HEK293 (cell line): ENCODE measurements around the gene GPALPP1.

ENCODE experiments used
- CTCF ChIA-PET: fragments of 350-600 bp; formaldehyde crosslinking; extraction: SDS; loops from one replicate; lab custom pipeline; 2021; ENCODE audit warnings: antibody characterized with exemption; lab: Yijun Ruan, JAX
- POLR2A ChIA-PET: fragments of 300-600 bp; formaldehyde crosslinking; extraction: SDS; loops from one replicate; lab custom pipeline; 2020; ENCODE audit warnings: antibody characterized with exemption, inconsistent platforms; lab: Yijun Ruan, JAX
- H3K27ac ChIP-seq: fragments of 200-500 bp; sonication (Bioruptor generic); 2 replicates; pipeline ENCODE4 v1.5.1; 2014; ENCODE audit warnings: low read depth, low read length, control low read depth, inconsistent platforms; ENCODE audit errors: extremely low read depth
- H3K36me3 ChIP-seq, 2 experiments: fragments of 200-500 bp in 1 of 2; sonication (Bioruptor generic) in 1 of 2; 1 replicate in 1 of 2; 2 replicates in 1 of 2; pipeline ENCODE4 v1.5.1; 2014 to 2017; ENCODE audit warnings: inconsistent platforms in 2 of 2, low read length in 2 of 2; ENCODE audit not compliant: control insufficient read depth in 2 of 2, insufficient read depth in 1 of 2
- H3K4me1 ChIP-seq: fragments of 200-500 bp; sonication (Bioruptor generic); 2 replicates; pipeline ENCODE4 v1.5.1; 2014; ENCODE audit warnings: mild to moderate bottlenecking, low read length, inconsistent platforms; ENCODE audit not compliant: control insufficient read depth, insufficient read depth
- H3K4me3 ChIP-seq: 2 replicates; pipeline ENCODE4 v1.5.1; 2011; ENCODE audit warnings: low read depth, mild to moderate bottlenecking, control low read depth, low read length, moderate library complexity
- H3K9me3 ChIP-seq: fragments of 200-500 bp; sonication (Bioruptor generic); 2 replicates; pipeline ENCODE4 v1.5.1; 2014; ENCODE audit warnings: low read depth, low read length, inconsistent platforms; ENCODE audit not compliant: control insufficient read depth, insufficient read depth
- GLIS2 ChIP-seq: fragments of 450-650 bp; formaldehyde crosslinking; IDR thresholded peaks from 2 replicates; pipeline ENCODE4 v1.5.1; 2016; ENCODE audit warnings: missing biosample characterization, missing genetic modification characterization
- KLF10 ChIP-seq: fragments of 450-650 bp; IDR thresholded peaks from 2 replicates; pipeline ENCODE4 v1.5.1; 2018; ENCODE audit warnings: missing biosample characterization, mild to moderate bottlenecking, missing genetic modification characterization
- MZF1 ChIP-seq: fragments of 450-650 bp; formaldehyde crosslinking; IDR thresholded peaks from 2 replicates; pipeline ENCODE4 v1.5.1; 2017; ENCODE audit warnings: missing biosample characterization, missing genetic modification characterization, borderline replicate concordance
- WT1 ChIP-seq: fragments of 450-650 bp; formaldehyde crosslinking; IDR thresholded peaks from 2 replicates; pipeline ENCODE4 v1.5.1; 2016; ENCODE audit warnings: missing biosample characterization, missing genetic modification characterization
- ZNF121 ChIP-seq: fragments of 450-650 bp; formaldehyde crosslinking; IDR thresholded peaks from 2 replicates; pipeline ENCODE4 v1.5.1; 2016; ENCODE audit warnings: missing biosample characterization, missing genetic modification characterization
- ZNF19 ChIP-seq: fragments of 450-650 bp; formaldehyde crosslinking; IDR thresholded peaks from 2 replicates; pipeline ENCODE4; 2016; ENCODE audit warnings: missing biosample characterization, missing genetic modification characterization, low read depth
- ZNF23 ChIP-seq: fragments of 450-650 bp; formaldehyde crosslinking; IDR thresholded peaks from 2 replicates; pipeline ENCODE4 v1.5.1; 2016; ENCODE audit warnings: missing biosample characterization, missing genetic modification characterization, borderline replicate concordance
- ZNF335 ChIP-seq: fragments of 450-650 bp; formaldehyde crosslinking; conservative IDR thresholded peaks from 2 replicates; pipeline ENCODE4 v1.5.1; 2016; ENCODE audit warnings: missing biosample characterization, missing genetic modification characterization
- ZNF350 ChIP-seq: fragments of 450-650 bp; formaldehyde crosslinking; IDR thresholded peaks from 2 replicates; pipeline ENCODE4 v1.5.0; 2017; ENCODE audit warnings: missing biosample characterization, mild to moderate bottlenecking, missing genetic modification characterization
- ZNF423 ChIP-seq: fragments of 450-650 bp; formaldehyde crosslinking; IDR thresholded peaks from 2 replicates; pipeline ENCODE4 v1.5.1; 2016; ENCODE audit warnings: missing biosample characterization, missing genetic modification characterization
- ZNF521 ChIP-seq: fragments of 450-650 bp; formaldehyde crosslinking; IDR thresholded peaks from 2 replicates; pipeline ENCODE4 v1.5.1; 2017; ENCODE audit warnings: missing biosample characterization, mild to moderate bottlenecking, missing genetic modification characterization
- ZNF623 ChIP-seq: fragments of 450-650 bp; formaldehyde crosslinking; IDR thresholded peaks from 2 replicates; pipeline ENCODE4 v1.5.1; 2016; ENCODE audit warnings: missing biosample characterization, missing genetic modification characterization
- ZNF776 ChIP-seq: fragments of 450-650 bp; formaldehyde crosslinking; IDR thresholded peaks from 2 replicates; pipeline ENCODE4 v1.5.0; 2017; ENCODE audit warnings: missing biosample characterization, missing genetic modification characterization, borderline replicate concordance
- ZNF791 ChIP-seq: fragments of 450-650 bp; formaldehyde crosslinking; IDR thresholded peaks from 2 replicates; pipeline ENCODE4 v1.5.1; 2016; ENCODE audit warnings: missing biosample characterization, missing genetic modification characterization
- TF ChIP-seq, protein P1 (sequence below): fragments of 450-650 bp; formaldehyde crosslinking; IDR thresholded peaks from 2 replicates; pipeline ENCODE4 v1.5.1; 2016; ENCODE audit warnings: missing biosample characterization, missing genetic modification characterization, low read depth
- TF ChIP-seq, protein P2 (sequence below): fragments of 450-650 bp; formaldehyde crosslinking; IDR thresholded peaks from 2 replicates; pipeline ENCODE4 v1.5.1; 2016; ENCODE audit warnings: missing biosample characterization, missing genetic modification characterization
- TF ChIP-seq, protein P3 (sequence below): fragments of 450-650 bp; formaldehyde crosslinking; IDR thresholded peaks from 2 replicates; pipeline ENCODE4 v1.5.1; 2016; ENCODE audit warnings: missing biosample characterization, missing genetic modification characterization, borderline replicate concordance
- TF ChIP-seq, protein P4 (sequence below): fragments of 450-650 bp; formaldehyde crosslinking; IDR thresholded peaks from 2 replicates; pipeline ENCODE4 v1.5.1; 2016; ENCODE audit warnings: missing biosample characterization, missing genetic modification characterization
- TF ChIP-seq, protein P5 (sequence below): fragments of 450-650 bp; formaldehyde crosslinking; IDR thresholded peaks from 2 replicates; pipeline ENCODE4 v1.5.1; 2016; ENCODE audit warnings: missing biosample characterization, missing genetic modification characterization, borderline replicate concordance

The GPALPP1 gene

DNA sequence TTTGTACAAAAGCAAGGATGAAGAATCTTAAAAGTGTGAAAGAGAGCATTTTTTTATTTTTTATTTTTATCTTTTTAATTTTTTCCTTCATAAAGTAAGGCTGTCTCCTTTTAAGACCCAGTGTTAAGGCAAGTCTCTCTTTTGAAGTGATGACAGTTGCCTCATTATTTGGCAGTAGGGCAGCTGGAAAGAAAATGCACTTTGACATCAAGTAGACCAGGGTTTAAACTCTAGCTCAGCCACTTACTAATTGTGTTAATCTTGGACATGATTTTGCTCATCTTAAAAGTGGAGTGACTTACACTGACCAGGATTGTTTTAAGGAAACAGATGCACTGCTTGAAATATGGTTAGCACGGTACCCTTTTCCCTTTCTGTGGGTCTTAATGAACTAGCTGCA is 18.5 kb downstream of the GPALPP1 start:
- Histone ChIP-seq H3K36me3 (peaks cover 12 to 55% of the 10 kb centered on the region in 2 experiments), H3K4me3 (no peak overlapping the region), H3K9me3 (no peaks in the 10 kb centered on the region), H3K27ac (no peak overlapping the region), H3K4me1 (no peaks in the 10 kb centered on the region)
- TF ChIP-seq, protein P1, sequence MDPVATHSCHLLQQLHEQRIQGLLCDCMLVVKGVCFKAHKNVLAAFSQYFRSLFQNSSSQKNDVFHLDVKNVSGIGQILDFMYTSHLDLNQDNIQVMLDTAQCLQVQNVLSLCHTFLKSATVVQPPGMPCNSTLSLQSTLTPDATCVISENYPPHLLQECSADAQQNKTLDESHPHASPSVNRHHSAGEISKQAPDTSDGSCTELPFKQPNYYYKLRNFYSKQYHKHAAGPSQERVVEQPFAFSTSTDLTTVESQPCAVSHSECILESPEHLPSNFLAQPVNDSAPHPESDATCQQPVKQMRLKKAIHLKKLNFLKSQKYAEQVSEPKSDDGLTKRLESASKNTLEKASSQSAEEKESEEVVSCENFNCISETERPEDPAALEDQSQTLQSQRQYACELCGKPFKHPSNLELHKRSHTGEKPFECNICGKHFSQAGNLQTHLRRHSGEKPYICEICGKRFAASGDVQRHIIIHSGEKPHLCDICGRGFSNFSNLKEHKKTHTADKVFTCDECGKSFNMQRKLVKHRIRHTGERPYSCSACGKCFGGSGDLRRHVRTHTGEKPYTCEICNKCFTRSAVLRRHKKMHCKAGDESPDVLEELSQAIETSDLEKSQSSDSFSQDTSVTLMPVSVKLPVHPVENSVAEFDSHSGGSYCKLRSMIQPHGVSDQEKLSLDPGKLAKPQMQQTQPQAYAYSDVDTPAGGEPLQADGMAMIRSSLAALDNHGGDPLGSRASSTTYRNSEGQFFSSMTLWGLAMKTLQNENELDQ (tag by site-specific recombination) = no peak
- TF ChIP-seq, protein P2, sequence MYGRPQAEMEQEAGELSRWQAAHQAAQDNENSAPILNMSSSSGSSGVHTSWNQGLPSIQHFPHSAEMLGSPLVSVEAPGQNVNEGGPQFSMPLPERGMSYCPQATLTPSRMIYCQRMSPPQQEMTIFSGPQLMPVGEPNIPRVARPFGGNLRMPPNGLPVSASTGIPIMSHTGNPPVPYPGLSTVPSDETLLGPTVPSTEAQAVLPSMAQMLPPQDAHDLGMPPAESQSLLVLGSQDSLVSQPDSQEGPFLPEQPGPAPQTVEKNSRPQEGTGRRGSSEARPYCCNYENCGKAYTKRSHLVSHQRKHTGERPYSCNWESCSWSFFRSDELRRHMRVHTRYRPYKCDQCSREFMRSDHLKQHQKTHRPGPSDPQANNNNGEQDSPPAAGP (tag by site-specific recombination) = no peak
- TF ChIP-seq ZNF335 (tag by site-specific recombination) (no peak), ZNF350 (no peak), KLF10 (tag by site-specific recombination) (no peak), ZNF623 (no peak), GLIS2 (tag by site-specific recombination) (no peak), ZNF423 (tag by site-specific recombination) (no peak), ZNF521 (tag by site-specific recombination) (no peak), ZNF19 (no peak), MZF1 (tag by site-specific recombination) (no peak), WT1 (tag by site-specific recombination) (no peak)
- TF ChIP-seq, protein P3, sequence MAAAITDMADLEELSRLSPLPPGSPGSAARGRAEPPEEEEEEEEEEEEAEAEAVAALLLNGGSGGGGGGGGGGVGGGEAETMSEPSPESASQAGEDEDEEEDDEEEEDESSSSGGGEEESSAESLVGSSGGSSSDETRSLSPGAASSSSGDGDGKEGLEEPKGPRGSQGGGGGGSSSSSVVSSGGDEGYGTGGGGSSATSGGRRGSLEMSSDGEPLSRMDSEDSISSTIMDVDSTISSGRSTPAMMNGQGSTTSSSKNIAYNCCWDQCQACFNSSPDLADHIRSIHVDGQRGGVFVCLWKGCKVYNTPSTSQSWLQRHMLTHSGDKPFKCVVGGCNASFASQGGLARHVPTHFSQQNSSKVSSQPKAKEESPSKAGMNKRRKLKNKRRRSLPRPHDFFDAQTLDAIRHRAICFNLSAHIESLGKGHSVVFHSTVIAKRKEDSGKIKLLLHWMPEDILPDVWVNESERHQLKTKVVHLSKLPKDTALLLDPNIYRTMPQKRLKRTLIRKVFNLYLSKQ (tag by site-specific recombination) = no peak
- TF ChIP-seq, protein P4, sequence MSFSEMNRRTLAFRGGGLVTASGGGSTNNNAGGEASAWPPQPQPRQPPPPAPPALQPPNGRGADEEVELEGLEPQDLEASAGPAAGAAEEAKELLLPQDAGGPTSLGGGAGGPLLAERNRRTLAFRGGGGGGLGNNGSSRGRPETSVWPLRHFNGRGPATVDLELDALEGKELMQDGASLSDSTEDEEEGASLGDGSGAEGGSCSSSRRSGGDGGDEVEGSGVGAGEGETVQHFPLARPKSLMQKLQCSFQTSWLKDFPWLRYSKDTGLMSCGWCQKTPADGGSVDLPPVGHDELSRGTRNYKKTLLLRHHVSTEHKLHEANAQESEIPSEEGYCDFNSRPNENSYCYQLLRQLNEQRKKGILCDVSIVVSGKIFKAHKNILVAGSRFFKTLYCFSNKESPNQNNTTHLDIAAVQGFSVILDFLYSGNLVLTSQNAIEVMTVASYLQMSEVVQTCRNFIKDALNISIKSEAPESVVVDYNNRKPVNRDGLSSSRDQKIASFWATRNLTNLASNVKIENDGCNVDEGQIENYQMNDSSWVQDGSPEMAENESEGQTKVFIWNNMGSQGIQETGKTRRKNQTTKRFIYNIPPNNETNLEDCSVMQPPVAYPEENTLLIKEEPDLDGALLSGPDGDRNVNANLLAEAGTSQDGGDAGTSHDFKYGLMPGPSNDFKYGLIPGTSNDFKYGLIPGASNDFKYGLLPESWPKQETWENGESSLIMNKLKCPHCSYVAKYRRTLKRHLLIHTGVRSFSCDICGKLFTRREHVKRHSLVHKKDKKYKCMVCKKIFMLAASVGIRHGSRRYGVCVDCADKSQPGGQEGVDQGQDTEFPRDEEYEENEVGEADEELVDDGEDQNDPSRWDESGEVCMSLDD (tag by site-specific recombination) = no peak
- ChIA-PET POLR2A (no interaction called here), CTCF (interaction anchor here (1.3 kb wide), 1 partner anchor 14 kb away, joined by 4 read pairs; no protein-coding TSS in a partner anchor)

DNA sequence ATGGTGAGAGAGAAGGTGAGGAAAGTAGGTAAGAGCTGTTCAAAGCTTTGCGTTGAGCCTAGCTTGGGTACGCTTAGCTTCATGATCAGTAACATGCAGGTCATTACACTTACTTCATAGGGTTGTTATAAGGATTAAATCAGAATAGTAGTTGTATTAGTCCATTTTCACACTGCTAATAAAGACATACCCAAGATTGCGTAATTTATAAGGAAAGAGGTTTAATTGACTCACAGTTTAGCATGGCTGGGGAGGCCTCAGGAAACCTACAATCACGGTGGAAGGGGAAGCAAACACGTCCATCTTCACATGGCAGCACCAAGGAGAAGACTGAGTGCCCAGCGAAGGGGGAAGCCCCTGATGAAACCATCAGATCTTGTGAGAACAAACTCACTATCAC is 21.9 kb downstream of the GPALPP1 start:
- Histone ChIP-seq H3K27ac (no peak overlapping the region), H3K9me3 (no peaks in the 10 kb centered on the region), H3K4me3 (no peak overlapping the region), H3K36me3 (peaks cover 14 to 77% of the 10 kb centered on the region in 2 experiments), H3K4me1 (no peaks in the 10 kb centered on the region)
- POLR2A ChIA-PET = no interaction called here
- CTCF ChIA-PET = no interaction called here
- TF ChIP-seq ZNF791 (tag by site-specific recombination) = no peak
- no peak for TF ChIP-seq ZNF23
- TF ChIP-seq, protein P5, sequence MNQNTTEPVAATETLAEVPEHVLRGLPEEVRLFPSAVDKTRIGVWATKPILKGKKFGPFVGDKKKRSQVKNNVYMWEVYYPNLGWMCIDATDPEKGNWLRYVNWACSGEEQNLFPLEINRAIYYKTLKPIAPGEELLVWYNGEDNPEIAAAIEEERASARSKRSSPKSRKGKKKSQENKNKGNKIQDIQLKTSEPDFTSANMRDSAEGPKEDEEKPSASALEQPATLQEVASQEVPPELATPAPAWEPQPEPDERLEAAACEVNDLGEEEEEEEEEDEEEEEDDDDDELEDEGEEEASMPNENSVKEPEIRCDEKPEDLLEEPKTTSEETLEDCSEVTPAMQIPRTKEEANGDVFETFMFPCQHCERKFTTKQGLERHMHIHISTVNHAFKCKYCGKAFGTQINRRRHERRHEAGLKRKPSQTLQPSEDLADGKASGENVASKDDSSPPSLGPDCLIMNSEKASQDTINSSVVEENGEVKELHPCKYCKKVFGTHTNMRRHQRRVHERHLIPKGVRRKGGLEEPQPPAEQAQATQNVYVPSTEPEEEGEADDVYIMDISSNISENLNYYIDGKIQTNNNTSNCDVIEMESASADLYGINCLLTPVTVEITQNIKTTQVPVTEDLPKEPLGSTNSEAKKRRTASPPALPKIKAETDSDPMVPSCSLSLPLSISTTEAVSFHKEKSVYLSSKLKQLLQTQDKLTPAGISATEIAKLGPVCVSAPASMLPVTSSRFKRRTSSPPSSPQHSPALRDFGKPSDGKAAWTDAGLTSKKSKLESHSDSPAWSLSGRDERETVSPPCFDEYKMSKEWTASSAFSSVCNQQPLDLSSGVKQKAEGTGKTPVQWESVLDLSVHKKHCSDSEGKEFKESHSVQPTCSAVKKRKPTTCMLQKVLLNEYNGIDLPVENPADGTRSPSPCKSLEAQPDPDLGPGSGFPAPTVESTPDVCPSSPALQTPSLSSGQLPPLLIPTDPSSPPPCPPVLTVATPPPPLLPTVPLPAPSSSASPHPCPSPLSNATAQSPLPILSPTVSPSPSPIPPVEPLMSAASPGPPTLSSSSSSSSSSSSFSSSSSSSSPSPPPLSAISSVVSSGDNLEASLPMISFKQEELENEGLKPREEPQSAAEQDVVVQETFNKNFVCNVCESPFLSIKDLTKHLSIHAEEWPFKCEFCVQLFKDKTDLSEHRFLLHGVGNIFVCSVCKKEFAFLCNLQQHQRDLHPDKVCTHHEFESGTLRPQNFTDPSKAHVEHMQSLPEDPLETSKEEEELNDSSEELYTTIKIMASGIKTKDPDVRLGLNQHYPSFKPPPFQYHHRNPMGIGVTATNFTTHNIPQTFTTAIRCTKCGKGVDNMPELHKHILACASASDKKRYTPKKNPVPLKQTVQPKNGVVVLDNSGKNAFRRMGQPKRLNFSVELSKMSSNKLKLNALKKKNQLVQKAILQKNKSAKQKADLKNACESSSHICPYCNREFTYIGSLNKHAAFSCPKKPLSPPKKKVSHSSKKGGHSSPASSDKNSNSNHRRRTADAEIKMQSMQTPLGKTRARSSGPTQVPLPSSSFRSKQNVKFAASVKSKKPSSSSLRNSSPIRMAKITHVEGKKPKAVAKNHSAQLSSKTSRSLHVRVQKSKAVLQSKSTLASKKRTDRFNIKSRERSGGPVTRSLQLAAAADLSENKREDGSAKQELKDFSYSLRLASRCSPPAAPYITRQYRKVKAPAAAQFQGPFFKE (tag by site-specific recombination) = no peak
- no peak for TF ChIP-seq ZNF623
- no peak for TF ChIP-seq ZNF335 (tag by site-specific recombination)
- TF ChIP-seq ZNF121 (tag by site-specific recombination) = no peak
- no peak for TF ChIP-seq ZNF776 (tag by site-specific recombination)
